Measurements from ENCODE around the gene S100PBP.

The S100PBP gene

GRCh38 chr1:32806290-32806689 is 11.2 kb upstream of the S100PBP start:
- Histone ChIP-seq H3K79me2 (ENCODE audit: low read length) (peaks cover 30% of the 10 kb centered on the region), H2AFZ (ENCODE audit: low read depth, low read length) (no peak overlapping the region), H4K20me1 (ENCODE audit: insufficient read depth, low read length) (peaks cover 13% of the 10 kb centered on the region), H3K4me1 (ENCODE audit: low read length) (peaks cover 5% of the 10 kb centered on the region; the same call in 1 of the 2 replicates), H3K4me2 (ENCODE audit: low read length) (no peak overlapping the region), H3K4me3 (ENCODE audit: low read length) (no peak overlapping the region), H3K9me3 (ENCODE audit: insufficient read depth, low read length) (no peaks in the 10 kb centered on the region), H3K27me3 (ENCODE audit: low read depth, low read length) (no peaks in the 10 kb centered on the region), H3K9ac (ENCODE audit: low read length) (no peak overlapping the region), H3K27ac (ENCODE audit: low read length) (no peak overlapping the region), H3K36me3 (replicated peaks; ENCODE audit: low read depth, low read length) (peaks cover 35% of the 10 kb centered on the region)
- TF ChIP-seq EZH2phosphoT487 (IDR thresholded peaks at IDR 0.05; ENCODE audit: low read depth), result no peak
- TF ChIP-seq CTCF (IDR thresholded peaks at IDR 0.05; ENCODE audit: low read depth, low read length), result no peak

- H3K36me3 ChIP-seq (replicated peaks; ENCODE audit: low read depth, low read length), result peaks cover 37% of the 10 kb centered on the region
- H3K4me1 ChIP-seq (ENCODE audit: low read length), result peaks cover 5% of the 10 kb centered on the region; the same call in 1 of the 2 replicates
- no peak overlapping the region for H3K9ac ChIP-seq (ENCODE audit: low read length)
- peaks cover 36% of the 10 kb centered on the region for H3K79me2 ChIP-seq (ENCODE audit: low read length)
- no peak overlapping the region for H3K27ac ChIP-seq (ENCODE audit: low read length)
- H2AFZ ChIP-seq (ENCODE audit: low read depth, low read length), result no peak overlapping the region
- H4K20me1 ChIP-seq (ENCODE audit: insufficient read depth, low read length), result peaks cover 21% of the 10 kb centered on the region
- H3K4me3 ChIP-seq (ENCODE audit: low read length), result no peak overlapping the region
- no peak overlapping the region for H3K4me2 ChIP-seq (ENCODE audit: low read length)
- TF ChIP-seq EZH2phosphoT487 (IDR thresholded peaks at IDR 0.05; ENCODE audit: low read depth) (no peak), CTCF (IDR thresholded peaks at IDR 0.05; ENCODE audit: low read depth, low read length) (no peak)
- no peaks in the 10 kb centered on the region for H3K27me3 ChIP-seq (ENCODE audit: low read depth, low read length)
- H3K9me3 ChIP-seq (ENCODE audit: insufficient read depth, low read length), result no peaks in the 10 kb centered on the region
These were observed 10.4 kb upstream of the S100PBP start for GRCh38 chr1:32806910-32807523.

GRCh38 chr1:32808580-32808979 is 8.9 kb upstream of the S100PBP start:
- TF ChIP-seq EZH2phosphoT487 (IDR thresholded peaks at IDR 0.05; ENCODE audit: low read depth) (no peak), CTCF (IDR thresholded peaks at IDR 0.05; ENCODE audit: low read depth, low read length) (no peak)
- Histone ChIP-seq H3K9ac (ENCODE audit: low read length) (no peak overlapping the region), H2AFZ (ENCODE audit: low read depth, low read length) (no peak overlapping the region), H3K4me2 (ENCODE audit: low read length) (no peak overlapping the region), H4K20me1 (ENCODE audit: insufficient read depth, low read length) (peaks cover 30% of the 10 kb centered on the region), H3K79me2 (ENCODE audit: low read length) (peaks cover 52% of the 10 kb centered on the region), H3K27ac (ENCODE audit: low read length) (no peak overlapping the region), H3K4me1 (ENCODE audit: low read length) (peaks cover 5% of the 10 kb centered on the region; the same call in 1 of the 2 replicates), H3K27me3 (ENCODE audit: low read depth, low read length) (no peaks in the 10 kb centered on the region), H3K9me3 (ENCODE audit: insufficient read depth, low read length) (no peaks in the 10 kb centered on the region), H3K4me3 (ENCODE audit: low read length) (no peak overlapping the region), H3K36me3 (replicated peaks; ENCODE audit: low read depth, low read length) (peaks cover 37% of the 10 kb centered on the region)

- Histone ChIP-seq H3K9ac (ENCODE audit: low read length) (no peak overlapping the region), H3K4me2 (ENCODE audit: low read length) (no peak overlapping the region), H3K27ac (ENCODE audit: low read length) (no peak overlapping the region), H3K9me3 (ENCODE audit: insufficient read depth, low read length) (no peaks in the 10 kb centered on the region), H3K27me3 (ENCODE audit: low read depth, low read length) (no peaks in the 10 kb centered on the region), H4K20me1 (ENCODE audit: insufficient read depth, low read length) (peaks cover 35% of the 10 kb centered on the region), H2AFZ (ENCODE audit: low read depth, low read length) (no peak overlapping the region), H3K36me3 (replicated peaks; ENCODE audit: low read depth, low read length) (peaks cover 41% of the 10 kb centered on the region), H3K4me3 (ENCODE audit: low read length) (no peak overlapping the region), H3K79me2 (ENCODE audit: low read length) (peaks cover 70% of the 10 kb centered on the region), H3K4me1 (ENCODE audit: low read length) (peaks cover 7% of the 10 kb centered on the region; the same call in 1 of the 2 replicates)
- TF ChIP-seq CTCF (IDR thresholded peaks at IDR 0.05; ENCODE audit: low read depth, low read length) (no peak), EZH2phosphoT487 (IDR thresholded peaks at IDR 0.05; ENCODE audit: low read depth) (no peak)
These were observed 7.1 kb upstream of the S100PBP start for GRCh38 chr1:32810358-32810757.

Measured in OCI-LY3 (cell line).